Tibial nerve (tissue), 4 donors: ENCODE data around the gene USP5. TPM values are rescaled to one million over a fixed set of nuclear protein-coding genes. Genes with fewer than 3 reads are reported as not detected.
"Not testable (repeated sequence)": the region's sequence is repeated elsewhere in the genome, so short reads cannot be mapped to it uniquely, and the experiment has no call there.

Experiments
- DNase-seq, 2 donors: peaks; one replicate each; pipeline ENCODE4 v3.0.0-alpha.2; 2019; ENCODE audit warnings: low spot score in 2 of 2
- H3K27ac ChIP-seq, 4 donors: fragments of 200-600 bp; sonication (generic) in 3 of 4; one replicate each; pipeline ENCODE4 v1.5.1; 2017 to 2019; ENCODE audit warnings: mild to moderate bottlenecking in 1 of 4
- H3K27me3 ChIP-seq, 2 donors: fragments of 200-600 bp; sonication (generic) in 1 of 2; one replicate each; pipeline versions ENCODE4 v1.5.1 to v1.6.0; 2017 to 2019
- H3K36me3 ChIP-seq, 3 donors: fragments of 200-600 bp; sonication (generic); one replicate each; pipeline ENCODE4 v1.5.1; 2018 to 2019
- H3K4me1 ChIP-seq, 4 donors: fragments of 200-600 bp; sonication (generic) in 3 of 4; one replicate each; pipeline ENCODE4 v1.5.1; 2017 to 2019
- H3K4me3 ChIP-seq, 4 donors: fragments of 200-600 bp; sonication (generic) in 3 of 4; one replicate each; pipeline ENCODE4 v1.5.1; 2017 to 2019; ENCODE audit warnings: mild to moderate bottlenecking in 1 of 4, moderate library complexity in 1 of 4
- H3K9me3 ChIP-seq, 4 donors: fragments of 200-600 bp; sonication (generic) in 3 of 4; one replicate each; pipeline ENCODE4 v1.5.1; 2017 to 2019
- EP300 ChIP-seq, 2 donors: sonication (generic); formaldehyde crosslinking; IDR thresholded peaks; one replicate each; pipeline ENCODE4 v1.6.1; 2017; ENCODE audit warnings: antibody characterized with exemption in 2 of 2, mild to moderate bottlenecking in 1 of 2
- POLR2A ChIP-seq, 2 donors: fragments of 450-650 bp; IDR thresholded peaks; one replicate each; pipeline ENCODE4 v1.6.1; 2017; ENCODE audit warnings: antibody characterized with exemption in 2 of 2, mild to moderate bottlenecking in 2 of 2, moderate library complexity in 2 of 2
- WGBS, 2 donors: methylation state at CpG; one replicate each; pipeline ENCODE4 v1.1.5; 2018; 5-methylcytosine and 5-hydroxymethylcytosine counted together
- total RNA-seq, 4 donors: library from RNA; depleted of rRNA; stranded (reverse); fragments of >200 nt; gene quantifications; one replicate each; pipeline ENCODE4 v1.1.0, GENCODE V29; 2016
- TF ChIP-seq, protein P1 (sequence below), 5 experiments: fragments of 200-600 bp in 3 of 5; fragments of 450-650 bp in 2 of 5; sonication (generic) in 3 of 5; IDR thresholded peaks; one replicate each; pipeline ENCODE4 v1.5.1; 2016 to 2019; ENCODE audit warnings: antibody characterized with exemption in 5 of 5, mild to moderate bottlenecking in 3 of 5, moderate library complexity in 2 of 5

The USP5 gene
- total RNA-seq, 4 donors from 2014 or later, result 47.6 to 63.9 (median 56.8) TPM

DNA sequence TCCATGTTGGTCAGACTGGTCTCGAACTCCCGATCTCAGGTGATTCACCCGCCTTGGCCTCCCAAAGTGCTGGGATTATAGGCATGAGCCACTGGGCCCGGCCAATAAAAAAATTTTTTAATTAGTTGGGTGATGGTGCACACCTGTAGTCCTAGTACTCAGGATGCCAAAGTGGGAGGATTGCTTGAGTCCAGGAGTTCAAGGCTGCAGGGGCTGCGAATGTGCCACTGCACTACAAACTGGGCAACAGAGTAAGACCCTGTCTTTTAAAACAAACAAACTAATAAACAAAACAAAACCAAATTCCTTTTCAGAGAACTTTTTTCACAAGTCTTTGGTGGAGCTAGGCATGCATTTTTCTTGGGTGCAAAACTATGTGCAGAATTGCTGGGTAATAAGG, 31.3 kb downstream of the USP5 start:
- 96 to 98% methylated on average over 5 of the region's 5 CpGs for WGBS, 2 donors
- Histone ChIP-seq H3K27ac (no peak overlapping the region), H3K4me3 (no peak overlapping the region), H3K27me3 (no peaks in the 10 kb centered on the region), H3K36me3 (peaks cover 0 to 27% (median 0%) of the 10 kb centered on the region in 3 donors), H3K4me1 (no peaks in the 10 kb centered on the region), H3K9me3 (no peaks in the 10 kb centered on the region)
- TF ChIP-seq, protein P1, sequence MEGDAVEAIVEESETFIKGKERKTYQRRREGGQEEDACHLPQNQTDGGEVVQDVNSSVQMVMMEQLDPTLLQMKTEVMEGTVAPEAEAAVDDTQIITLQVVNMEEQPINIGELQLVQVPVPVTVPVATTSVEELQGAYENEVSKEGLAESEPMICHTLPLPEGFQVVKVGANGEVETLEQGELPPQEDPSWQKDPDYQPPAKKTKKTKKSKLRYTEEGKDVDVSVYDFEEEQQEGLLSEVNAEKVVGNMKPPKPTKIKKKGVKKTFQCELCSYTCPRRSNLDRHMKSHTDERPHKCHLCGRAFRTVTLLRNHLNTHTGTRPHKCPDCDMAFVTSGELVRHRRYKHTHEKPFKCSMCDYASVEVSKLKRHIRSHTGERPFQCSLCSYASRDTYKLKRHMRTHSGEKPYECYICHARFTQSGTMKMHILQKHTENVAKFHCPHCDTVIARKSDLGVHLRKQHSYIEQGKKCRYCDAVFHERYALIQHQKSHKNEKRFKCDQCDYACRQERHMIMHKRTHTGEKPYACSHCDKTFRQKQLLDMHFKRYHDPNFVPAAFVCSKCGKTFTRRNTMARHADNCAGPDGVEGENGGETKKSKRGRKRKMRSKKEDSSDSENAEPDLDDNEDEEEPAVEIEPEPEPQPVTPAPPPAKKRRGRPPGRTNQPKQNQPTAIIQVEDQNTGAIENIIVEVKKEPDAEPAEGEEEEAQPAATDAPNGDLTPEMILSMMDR (IDR thresholded peaks at IDR 0.05), result no peak
- no peak for TF ChIP-seq EP300 (IDR thresholded peaks at IDR 0.05)
- TF ChIP-seq POLR2A (IDR thresholded peaks at IDR 0.05), result no peak
- DNase-seq, result no peak

DNA sequence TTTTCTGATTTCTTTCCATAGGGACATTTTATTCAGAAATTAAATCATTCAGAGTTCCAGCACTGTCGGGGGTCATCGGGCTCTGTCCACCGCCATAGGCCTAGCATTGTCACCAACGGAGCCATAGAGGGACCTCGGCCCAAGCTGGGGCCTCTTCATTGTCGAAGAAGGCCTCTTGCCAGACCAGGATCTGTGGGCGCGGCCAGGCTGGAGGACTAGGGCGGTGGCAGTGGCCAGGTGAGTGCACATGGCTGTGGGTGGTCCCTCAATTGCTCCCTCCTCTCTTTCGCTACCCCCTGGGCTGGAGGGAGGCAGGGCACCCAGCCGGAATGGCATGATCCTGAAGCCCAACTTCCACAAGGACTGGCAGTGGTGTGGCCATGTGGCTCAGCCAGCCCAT, 31.7 kb downstream of the USP5 start:
- no peak for DNase-seq
- H3K27ac ChIP-seq, result no peak overlapping the region
- 92 to 95% methylated on average over 9 to 11 of the region's 11 CpGs for WGBS, 2 donors

DNA sequence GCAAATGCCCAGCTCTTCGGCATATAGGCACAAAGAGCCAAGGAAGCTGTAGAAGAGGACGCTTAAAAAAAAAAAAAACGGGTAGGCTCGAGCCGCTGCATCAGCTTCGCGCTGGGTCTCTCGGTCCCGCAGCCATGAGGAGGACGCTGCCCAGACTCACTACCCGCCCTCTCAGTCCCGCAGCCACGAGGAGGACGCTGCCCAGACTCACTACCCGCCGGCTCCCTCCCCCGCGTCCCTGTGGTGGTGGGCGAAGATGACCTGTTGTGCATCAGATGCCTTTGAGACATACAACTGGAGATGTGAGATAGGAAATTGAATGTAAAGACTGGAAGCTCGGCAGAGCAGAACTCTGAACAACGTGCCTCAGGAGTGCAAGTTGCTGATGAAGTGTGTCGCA, 32.6 kb downstream of the USP5 start:
- TF ChIP-seq EP300 (IDR thresholded peaks at IDR 0.05) (no peak), POLR2A (IDR thresholded peaks at IDR 0.05) (no peak)
- TF ChIP-seq, protein P1 (IDR thresholded peaks at IDR 0.05), result no peak
- H3K4me1 ChIP-seq, result no peaks in the 10 kb centered on the region
- peak overlapping the region in 1 of 4 donors; percentile 10 for H3K27ac ChIP-seq
- no peak for DNase-seq
- WGBS, 2 donors, result 62 to 67% methylated on average over 22 of the region's 22 CpGs
- H3K4me3 ChIP-seq, result no peak overlapping the region
- no peaks in the 10 kb centered on the region for H3K9me3 ChIP-seq
- no peaks in the 10 kb centered on the region for H3K27me3 ChIP-seq
- H3K36me3 ChIP-seq, result peaks cover 0 to 27% (median 0%) of the 10 kb centered on the region in 3 donors

More for the DNA sequence above, 31.7 kb downstream of the USP5 start:
- TF ChIP-seq EP300 (IDR thresholded peaks at IDR 0.05) (no peak), POLR2A (IDR thresholded peaks at IDR 0.05) (no peak)
- TF ChIP-seq, protein P1 (IDR thresholded peaks at IDR 0.05), result no peak
- Histone ChIP-seq H3K4me3 (no peak overlapping the region), H3K9me3 (no peaks in the 10 kb centered on the region), H3K4me1 (no peaks in the 10 kb centered on the region), H3K27me3 (no peaks in the 10 kb centered on the region), H3K36me3 (peaks cover 0 to 27% (median 0%) of the 10 kb centered on the region in 3 donors)

DNA sequence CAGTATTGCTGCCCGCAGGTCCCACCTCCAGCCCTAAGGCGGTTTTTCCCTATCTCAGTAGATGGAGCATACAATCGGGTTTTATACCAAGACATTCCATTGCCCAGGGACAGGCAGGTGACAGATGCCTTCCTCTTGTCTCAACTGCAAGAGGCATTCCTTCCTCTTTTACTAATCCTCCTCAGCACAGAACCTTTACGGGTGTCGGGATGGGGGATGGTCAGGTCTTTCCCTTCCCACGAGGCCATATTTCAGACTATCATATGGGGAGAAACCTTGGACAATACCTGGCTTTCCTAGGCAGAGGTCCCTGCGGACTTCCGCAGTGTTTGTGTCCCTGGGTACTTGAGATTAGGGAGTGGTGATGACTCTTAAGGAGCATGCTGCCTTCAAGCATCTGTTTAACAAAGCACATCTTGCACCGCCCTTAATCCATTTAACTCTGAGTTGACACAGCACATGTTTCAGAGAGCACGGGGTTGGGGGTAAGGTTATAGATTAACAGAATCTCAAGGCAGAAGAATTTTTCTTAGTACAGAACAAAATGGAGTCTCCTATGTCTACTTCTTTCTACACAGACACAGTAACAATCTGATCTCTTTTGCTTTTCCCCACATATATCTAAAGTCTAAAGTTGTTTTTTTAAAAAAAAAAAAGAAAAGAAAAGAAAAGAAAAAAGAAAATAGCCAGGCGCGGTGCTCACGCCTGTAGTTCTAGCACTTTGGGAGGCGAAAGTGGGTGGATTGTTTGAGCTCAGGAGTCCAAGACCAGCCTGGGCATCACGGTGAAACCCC, 34.5 kb downstream of the USP5 start:
- 65 to 74% methylated on average over 10 to 13 of the region's 15 CpGs for WGBS, 2 donors
- DNase-seq, H3K9me3 ChIP-seq, H3K4me1 ChIP-seq, H3K27ac ChIP-seq, H3K4me3 ChIP-seq, H3K27me3 ChIP-seq: not testable (repeated sequence)
- H3K36me3 ChIP-seq, result peaks cover 0 to 27% (median 0%) of the 10 kb centered on the region in 3 donors

DNA sequence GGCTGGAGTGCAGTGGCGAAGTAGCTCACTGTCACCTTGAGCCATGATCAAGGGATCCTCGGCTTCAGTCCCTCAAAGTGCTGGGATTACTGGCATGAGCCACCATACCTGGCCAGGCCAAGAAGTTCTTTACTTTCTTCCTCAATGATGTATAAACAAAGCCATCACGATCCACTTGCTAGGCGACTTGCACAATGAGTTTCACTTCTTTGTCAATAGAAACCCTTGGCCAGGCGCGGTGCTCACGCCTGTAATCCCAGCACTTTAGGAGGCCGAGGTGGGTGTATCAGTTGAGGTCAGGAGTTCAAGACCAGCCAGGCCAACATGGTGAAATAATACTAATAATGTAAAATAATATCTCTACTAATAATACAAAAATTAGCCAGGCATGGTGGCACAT, 35.5 kb downstream of the USP5 start:
- 80 to 85% methylated on average over 8 of the region's 8 CpGs for WGBS, 2 donors

More for the DNA sequence above, 35.5 kb downstream of the USP5 start:
- Histone ChIP-seq H3K4me1 (peaks cover 0 to 15% (median 5%) of the 10 kb centered on the region in 4 donors), H3K27me3 (no peaks in the 10 kb centered on the region), H3K4me3 (no peak overlapping the region), H3K27ac (no peak overlapping the region), H3K9me3 (no peaks in the 10 kb centered on the region), H3K36me3 (peaks cover 0 to 27% (median 0%) of the 10 kb centered on the region in 3 donors)
- TF ChIP-seq POLR2A (IDR thresholded peaks at IDR 0.05) (no peak), EP300 (IDR thresholded peaks at IDR 0.05) (no peak)
- TF ChIP-seq, protein P1 (IDR thresholded peaks at IDR 0.05), result no peak
- DNase-seq, result no peak
